NCI-H1105 (cell line): Measurements from ENCODE around the gene ZBTB16.

ENCODE experiments used
- DNase-seq: peaks from one replicate; lab custom pipeline; 2025; lab: John Stamatoyannopoulos, UW

ZBTB16 gene

DNA sequence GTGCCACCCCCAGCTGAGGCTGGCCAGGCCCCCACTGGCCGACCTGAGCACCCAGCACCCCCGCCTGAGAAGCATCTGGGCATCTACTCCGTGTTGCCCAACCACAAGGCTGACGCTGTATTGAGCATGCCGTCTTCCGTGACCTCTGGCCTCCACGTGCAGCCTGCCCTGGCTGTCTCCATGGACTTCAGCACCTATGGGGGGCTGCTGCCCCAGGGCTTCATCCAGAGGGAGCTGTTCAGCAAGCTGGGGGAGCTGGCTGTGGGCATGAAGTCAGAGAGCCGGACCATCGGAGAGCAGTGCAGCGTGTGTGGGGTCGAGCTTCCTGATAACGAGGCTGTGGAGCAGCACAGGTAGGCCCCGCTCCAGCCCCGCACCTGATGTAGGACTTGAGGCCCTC is 4.7 kb downstream of the ZBTB16 start:
- DNase-seq: no peak

DNA sequence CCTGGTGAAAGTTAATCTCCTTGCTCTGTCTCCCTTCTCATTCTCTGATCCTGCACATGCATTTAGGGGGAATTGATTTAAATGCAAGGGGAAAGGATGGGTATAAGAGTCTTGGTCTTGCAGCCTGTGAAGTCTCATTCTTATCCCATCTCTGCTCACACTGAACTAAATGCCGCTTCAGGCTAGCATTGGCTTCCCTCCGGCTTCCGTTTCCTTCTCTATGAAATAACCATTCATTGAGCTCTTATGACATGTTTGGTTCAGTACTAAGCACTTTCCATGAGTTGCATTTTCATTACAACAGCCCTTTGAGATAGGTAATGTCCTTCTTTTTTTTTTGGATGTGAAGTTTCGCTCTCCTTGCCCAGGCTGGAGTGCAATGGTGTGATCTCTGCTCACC is 5.6 kb downstream of the ZBTB16 start:
- no peak for DNase-seq

- no peak for DNase-seq
Observed at GRCh38 chr11:114066046-114066648, 6.6 kb downstream of the ZBTB16 start.

GRCh38 chr11:114068327-114068726 is 8.8 kb downstream of the ZBTB16 start:
- DNase-seq: no peak

- DNase-seq: no peak
Observed at GRCh38 chr11:114070464-114071139, 11.1 kb downstream of the ZBTB16 start.

DNA sequence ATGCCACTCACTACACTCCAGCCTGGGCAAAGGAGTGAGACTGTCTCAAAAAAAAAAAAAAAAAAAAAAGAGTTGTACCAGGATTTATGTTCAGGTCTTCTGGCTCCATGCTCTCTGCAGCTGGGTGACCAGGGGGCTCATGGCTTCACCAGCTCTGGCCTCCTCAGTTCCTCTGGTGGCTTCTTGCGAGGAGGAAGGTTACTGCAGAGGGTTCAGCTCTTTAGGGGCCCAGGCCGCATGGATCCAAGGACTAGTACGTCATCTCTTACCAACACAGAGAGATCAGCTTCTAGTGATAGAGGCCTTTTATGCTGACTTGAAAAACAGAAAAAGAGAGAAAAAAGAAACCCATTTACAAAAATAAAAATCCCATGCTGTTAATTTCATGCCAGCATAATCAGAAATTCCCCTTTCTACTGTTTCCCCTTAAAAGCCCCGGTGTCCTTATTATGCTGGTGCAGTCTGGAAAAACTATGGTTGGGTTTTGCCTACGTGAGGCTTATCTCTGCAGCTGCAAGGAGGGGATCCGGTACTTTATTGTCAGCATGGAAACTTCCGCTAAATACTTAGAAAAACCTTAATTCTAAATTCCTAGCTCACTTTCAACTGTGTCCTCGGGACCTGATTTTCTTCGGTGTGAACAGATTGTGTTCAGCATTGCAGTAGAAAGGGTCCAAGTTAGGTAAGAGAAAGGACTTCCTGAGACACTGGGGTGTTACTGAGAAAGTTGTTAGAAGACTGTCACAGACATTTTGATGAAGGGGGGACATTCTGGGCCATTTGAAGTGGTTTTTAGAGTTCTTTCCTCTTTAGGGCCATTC is 13.7 kb downstream of the ZBTB16 start:
- DNase-seq: no peak

GRCh38 chr11:114073828-114074381 is 14.4 kb downstream of the ZBTB16 start:
- DNase-seq: no peak

GRCh38 chr11:114074546-114075343 is 15.2 kb downstream of the ZBTB16 start:
- no peak for DNase-seq

DNA sequence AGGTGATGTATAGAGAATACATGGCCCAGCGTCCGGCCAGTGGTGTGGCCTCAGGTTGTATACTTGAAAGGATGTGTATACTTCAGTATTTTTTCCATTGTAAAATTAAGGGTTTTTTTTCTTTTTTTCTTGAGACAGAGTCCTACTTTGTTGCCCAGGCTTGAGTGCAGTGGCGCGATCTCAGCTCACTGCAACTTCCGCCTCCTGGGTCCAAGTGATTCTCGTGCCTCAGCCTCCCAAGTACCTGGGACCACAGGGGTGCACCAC is 15.8 kb downstream of the ZBTB16 start:
- DNase-seq: no peak

- DNase-seq: no peak
Observed at GRCh38 chr11:114075891-114076441, 16.5 kb downstream of the ZBTB16 start.

GRCh38 chr11:114076921-114077331 is 17.4 kb downstream of the ZBTB16 start:
- DNase-seq: peak; percentile 70

DNA sequence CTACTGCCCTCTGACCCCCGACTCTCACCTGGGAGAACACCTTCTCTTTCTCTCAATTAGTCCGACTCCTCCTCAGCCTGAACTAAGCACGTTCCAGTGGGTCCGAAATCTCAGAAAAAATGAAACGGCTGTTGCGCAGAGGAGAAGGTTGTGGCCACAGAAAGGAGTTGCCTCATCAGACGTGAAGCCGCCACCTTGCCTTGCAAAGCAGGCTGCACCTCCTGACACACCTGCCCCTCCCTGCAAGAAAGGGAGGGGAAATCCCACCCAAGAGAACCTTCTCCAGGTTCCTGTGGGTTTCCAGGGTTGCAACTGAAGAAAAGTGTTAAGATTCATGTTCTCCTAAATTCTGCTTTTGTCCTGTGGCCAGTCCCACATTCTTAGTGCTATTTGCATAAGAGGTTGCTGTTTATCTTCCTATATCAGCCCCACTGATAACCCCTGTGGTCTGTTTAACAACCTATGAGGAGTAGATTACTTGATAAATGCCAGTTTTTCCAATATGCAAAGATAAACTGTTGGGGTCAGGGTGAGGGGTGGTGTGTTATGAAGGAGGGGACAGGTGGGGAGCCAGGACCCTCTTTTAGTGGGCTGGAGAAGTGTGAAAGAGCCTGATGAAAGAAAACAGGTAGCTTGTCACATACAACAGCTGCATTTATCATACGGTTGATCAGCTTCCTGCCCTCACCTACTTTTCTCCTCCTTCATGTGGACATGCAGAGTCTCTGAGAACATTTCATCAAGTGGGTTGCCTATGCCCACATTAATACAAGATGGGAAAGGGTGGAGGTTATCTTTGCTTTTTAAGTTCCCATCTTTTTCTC is 18.2 kb downstream of the ZBTB16 start:
- DNase-seq: no peak

- DNase-seq: no peak
Observed at GRCh38 chr11:114078423-114078822, 18.9 kb downstream of the ZBTB16 start.

- DNase-seq: no peak
Observed at GRCh38 chr11:114079511-114080065, 20.1 kb downstream of the ZBTB16 start.

DNA sequence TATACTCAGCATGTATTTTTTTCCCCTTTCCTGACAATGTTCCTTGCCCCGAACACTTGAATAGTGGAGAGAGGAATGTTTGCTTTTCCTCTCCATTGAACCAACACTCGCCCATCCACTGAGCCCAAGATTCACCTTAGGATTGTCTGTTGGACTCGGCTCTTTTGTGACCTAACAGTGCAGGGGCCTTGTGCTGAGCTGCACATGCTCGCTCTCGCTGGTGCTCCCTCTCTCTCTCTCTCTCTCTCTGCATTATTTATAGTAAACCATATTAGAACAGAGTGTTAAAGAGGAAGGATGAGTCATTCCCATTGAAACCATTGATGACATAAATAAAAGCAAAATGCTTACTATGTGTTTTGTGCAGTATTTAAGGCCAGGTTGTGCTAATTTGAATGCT is 20.7 kb downstream of the ZBTB16 start:
- no peak for DNase-seq

- no peak for DNase-seq
Observed at GRCh38 chr11:114080769-114081168, 21.3 kb downstream of the ZBTB16 start.

- DNase-seq: no peak
Observed at GRCh38 chr11:114081641-114082414, 22.3 kb downstream of the ZBTB16 start.

DNA sequence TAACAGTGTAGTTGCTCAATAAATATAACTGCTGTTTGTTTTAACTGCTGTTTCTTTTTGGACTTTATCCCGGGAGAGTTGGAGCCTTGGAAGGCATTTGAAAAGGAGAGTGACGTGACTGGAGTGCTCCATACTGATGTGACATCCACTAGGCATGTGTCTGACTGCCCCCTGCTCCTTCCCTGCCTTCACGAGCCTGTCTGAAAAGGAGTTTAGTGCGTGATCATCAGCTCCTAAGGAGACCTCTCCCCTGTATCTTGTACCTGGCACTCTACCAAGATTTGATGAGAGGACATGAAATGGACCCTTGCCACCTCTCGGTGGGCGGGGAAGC is 22.9 kb downstream of the ZBTB16 start:
- no peak for DNase-seq

GRCh38 chr11:114082767-114083181 is 23.3 kb downstream of the ZBTB16 start:
- DNase-seq: no peak
